ENCODE measurements around the gene ABCC9. TPM values are rescaled to one million over a fixed set of nuclear protein-coding genes. Genes with fewer than 3 reads are reported as not detected.

ABCC9 gene
- polyA plus RNA-seq, 1 of the 3 experiments (the other 2 are of a cell fraction), result 0.02 TPM

- H3K4me2 ChIP-seq, result no peak overlapping the region
- H3K27me3 ChIP-seq (ENCODE audit: insufficient read depth), result peaks cover 8% of the 10 kb centered on the region; the same call in 1 of the 2 replicates
- no peaks in the 10 kb centered on the region for H3K4me1 ChIP-seq (ENCODE audit: control insufficient read depth in 1 of 2, insufficient read depth in 2 of 2, low read depth in 1 of 2, low read length in 1 of 2)
- no peaks in the 10 kb centered on the region for H4K20me1 ChIP-seq (ENCODE audit: insufficient read depth)
- H3K9ac ChIP-seq, result no peak overlapping the region
- no peaks in the 10 kb centered on the region for H3K36me3 ChIP-seq (replicated peaks in 1 of 2; ENCODE audit: control insufficient read depth in 1 of 2, insufficient read depth in 2 of 2, low read length in 1 of 2)
- H3K4me3 ChIP-seq (ENCODE audit: low read depth in 2 of 2, low read length in 1 of 2), result no peak overlapping the region
- POLR2A ChIA-PET, result no interaction called here
- H3K79me2 ChIP-seq (ENCODE audit: insufficient read depth), result no peaks in the 10 kb centered on the region
- no peak for DNase-seq
- no peaks in the 10 kb centered on the region for H3K9me2 ChIP-seq
- H3F3A ChIP-seq (replicated peaks; ENCODE audit: insufficient read depth), result no peaks in the 10 kb centered on the region
- no peaks in the 10 kb centered on the region for H3K9me3 ChIP-seq
- TF ChIP-seq GABPA (IDR thresholded peaks at IDR 0.05; ENCODE audit: low read depth), result no peak
- TF ChIP-seq MXI1 (IDR thresholded peaks at IDR 0.05; ENCODE audit: low read depth, low read length), result no peak
- no peak for TF ChIP-seq NRF1 (IDR thresholded peaks at IDR 0.05; ENCODE audit: low read depth, low read length)
- TF ChIP-seq ZBTB33 (IDR thresholded peaks at IDR 0.05; ENCODE audit: borderline replicate concordance, low read depth), result no peak
- no peak for TF ChIP-seq FOXJ3 (CRISPR knock-in tag; IDR thresholded peaks at IDR 0.05)
- WGBS (ENCODE audit: low lambda C conversion rate), result 38% methylated on average over 6 of the region's 6 CpGs
- H2AFZ ChIP-seq (ENCODE audit: low read depth), result no peak overlapping the region
- H3K27ac ChIP-seq (ENCODE audit: low read depth in 2 of 2, low read length in 1 of 2), result no peak overlapping the region
- CTCF ChIA-PET, result interaction anchor here (1.0 kb wide), 1 partner anchor 290 kb away, joined by 4 read pairs; no protein-coding TSS in a partner anchor
Measured at GRCh38 chr12:21987755-21988154, 46.5 kb upstream of the ABCC9 start.

GRCh38 chr12:21985155-21985554 lies 43.9 kb upstream of the ABCC9 start:
- H3K4me2 ChIP-seq, result no peak overlapping the region
- no peaks in the 10 kb centered on the region for H4K20me1 ChIP-seq (ENCODE audit: insufficient read depth)
- H3K36me3 ChIP-seq (replicated peaks in 1 of 2; ENCODE audit: control insufficient read depth in 1 of 2, insufficient read depth in 2 of 2, low read length in 1 of 2), result no peaks in the 10 kb centered on the region
- H3K9me2 ChIP-seq, result no peaks in the 10 kb centered on the region
- no peaks in the 10 kb centered on the region for H3F3A ChIP-seq (replicated peaks; ENCODE audit: insufficient read depth)
- no peaks in the 10 kb centered on the region for H3K4me1 ChIP-seq (ENCODE audit: control insufficient read depth in 1 of 2, insufficient read depth in 2 of 2, low read depth in 1 of 2, low read length in 1 of 2)
- POLR2A ChIA-PET, result no interaction called here
- TF ChIP-seq CHD2 (IDR thresholded peaks at IDR 0.05; ENCODE audit: low read length, partially characterized antibody), result no peak
- TF ChIP-seq SMC3 (IDR thresholded peaks at IDR 0.05; ENCODE audit: low read depth, low read length), result no peak
- no peak for TF ChIP-seq YY1 (IDR thresholded peaks at IDR 0.05; ENCODE audit: low read depth)
- no peak for TF ChIP-seq FOSL2 (IDR thresholded peaks at IDR 0.05; ENCODE audit: borderline replicate concordance, low read depth)
- no peak for TF ChIP-seq USF2 (IDR thresholded peaks at IDR 0.05; ENCODE audit: borderline replicate concordance, low read depth, low read length)
- no peak for TF ChIP-seq GABPA (IDR thresholded peaks at IDR 0.05; ENCODE audit: low read depth)
- no peak for TF ChIP-seq RFX5 (IDR thresholded peaks at IDR 0.05; ENCODE audit: low read length)
- no peak for TF ChIP-seq NFIC (IDR thresholded peaks at IDR 0.05; ENCODE audit: borderline replicate concordance)
- TF ChIP-seq USF1 (IDR thresholded peaks at IDR 0.05; ENCODE audit: borderline replicate concordance, low read depth), result no peak
- TF ChIP-seq JUND (IDR thresholded peaks at IDR 0.05), result no peak
- TF ChIP-seq FOXJ3 (CRISPR knock-in tag; IDR thresholded peaks at IDR 0.05), result no peak
- TF ChIP-seq GATA2 (CRISPR knock-in tag; IDR thresholded peaks at IDR 0.05), result no peak
- no peak overlapping the region for H3K27ac ChIP-seq (ENCODE audit: low read depth in 2 of 2, low read length in 1 of 2)
- no peak overlapping the region for H3K4me3 ChIP-seq (ENCODE audit: low read depth in 2 of 2, low read length in 1 of 2)
- H3K9me3 ChIP-seq, result no peaks in the 10 kb centered on the region
- H3K79me2 ChIP-seq (ENCODE audit: insufficient read depth), result no peaks in the 10 kb centered on the region
- H3K9ac ChIP-seq, result no peak overlapping the region
- no peak overlapping the region for H2AFZ ChIP-seq (ENCODE audit: low read depth)
- peaks cover 8% of the 10 kb centered on the region; the same call in 1 of the 2 replicates for H3K27me3 ChIP-seq (ENCODE audit: insufficient read depth)
- CTCF ChIA-PET, result interaction anchor here (0.6 to 2.5 kb wide), 2 partner anchors 213 to 287 kb away, joined by 3 to 13 read pairs; no protein-coding TSS in a partner anchor
- DNase-seq, result no peak
- WGBS (ENCODE audit: low lambda C conversion rate), result 49% methylated on average over 2 of the region's 2 CpGs
